Heart left ventricle (tissue), 13 donors: ENCODE data around the gene NCAM1.

Source experiments
- POLR2A ChIP-seq, 2 donors: fragments of 450-650 bp; IDR thresholded peaks; one replicate each; pipeline ENCODE4 v1.6.1; 2017; ENCODE audit warnings: antibody characterized with exemption in 2 of 2, mild to moderate bottlenecking in 2 of 2, moderate library complexity in 2 of 2
- TF ChIP-seq, protein P1 (sequence below), 12 donors: fragments of 200-600 bp; sonication (generic) in 4 of 12; IDR thresholded peaks; one replicate each; pipeline versions ENCODE4 v1.5.0 to v1.8.0; 2018 to 2022; ENCODE audit warnings: antibody characterized with exemption in 12 of 12, mild to moderate bottlenecking in 5 of 12
- donor health status: ischemic (EF 13 %, LVEDD 7.1; RV severe dilation, severe dysfunction).
- donor health status: DM: no; HTN: yes; CAD: no.
- donor health status: DM: no; HTN: no; CAD: no.
- donor health status: ischemic (EF 25% LVEDD 6.9; RV normal size, moderate dysfunction).
- donor health status: ischemic (EF 25% LVEDD 5.7; RV mildly dilated, moderate dysfunction).
- donor health status: ischemic (EF 35%, LVEDD 5.7; RV mildly dilated, moderate dysfunction).
- donor health status: nonischemic (EF 11% LVEDD 7.7; RV severe dilation, severe dysfunction).
- donor health status: DM: yes; HTN: yes; CAD: no.
- donor health status: PGD.
- donor health status: ischemic (EF 29% LVEDD 5.4; RV normal size, mild dysfunction).
- donor health status: nonischemic (EF 23%, LVEDD 6.1; RV moderate dilation, normal function).

DNA sequence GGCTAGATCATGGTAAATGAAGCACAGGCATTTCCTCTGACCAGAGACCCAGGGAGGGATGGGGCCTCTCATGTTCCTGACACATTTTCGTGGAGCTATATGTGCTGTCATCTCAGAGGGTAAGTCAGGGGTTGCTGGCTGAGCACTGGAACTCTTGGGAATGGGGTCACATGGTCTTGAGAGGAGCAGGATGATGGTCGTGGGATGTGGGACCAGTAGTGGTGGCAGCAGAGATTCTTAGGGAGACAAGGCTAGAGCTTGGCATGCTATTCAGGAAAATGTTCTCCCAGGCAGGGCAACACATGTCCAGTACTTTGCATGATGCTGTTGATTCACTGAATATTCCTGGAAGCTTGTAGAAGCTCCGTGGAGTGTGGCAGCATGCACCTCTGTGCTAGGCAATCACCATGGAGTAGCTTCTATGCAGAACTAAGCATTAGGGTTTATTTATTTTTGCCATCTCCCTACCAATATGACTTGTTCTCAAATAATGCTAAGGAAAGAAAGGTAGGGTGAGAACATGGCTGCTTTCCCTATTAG is 321.7 kb downstream of the NCAM1 start:
- no peak for TF ChIP-seq POLR2A (IDR thresholded peaks at IDR 0.05)
- TF ChIP-seq, protein P1, sequence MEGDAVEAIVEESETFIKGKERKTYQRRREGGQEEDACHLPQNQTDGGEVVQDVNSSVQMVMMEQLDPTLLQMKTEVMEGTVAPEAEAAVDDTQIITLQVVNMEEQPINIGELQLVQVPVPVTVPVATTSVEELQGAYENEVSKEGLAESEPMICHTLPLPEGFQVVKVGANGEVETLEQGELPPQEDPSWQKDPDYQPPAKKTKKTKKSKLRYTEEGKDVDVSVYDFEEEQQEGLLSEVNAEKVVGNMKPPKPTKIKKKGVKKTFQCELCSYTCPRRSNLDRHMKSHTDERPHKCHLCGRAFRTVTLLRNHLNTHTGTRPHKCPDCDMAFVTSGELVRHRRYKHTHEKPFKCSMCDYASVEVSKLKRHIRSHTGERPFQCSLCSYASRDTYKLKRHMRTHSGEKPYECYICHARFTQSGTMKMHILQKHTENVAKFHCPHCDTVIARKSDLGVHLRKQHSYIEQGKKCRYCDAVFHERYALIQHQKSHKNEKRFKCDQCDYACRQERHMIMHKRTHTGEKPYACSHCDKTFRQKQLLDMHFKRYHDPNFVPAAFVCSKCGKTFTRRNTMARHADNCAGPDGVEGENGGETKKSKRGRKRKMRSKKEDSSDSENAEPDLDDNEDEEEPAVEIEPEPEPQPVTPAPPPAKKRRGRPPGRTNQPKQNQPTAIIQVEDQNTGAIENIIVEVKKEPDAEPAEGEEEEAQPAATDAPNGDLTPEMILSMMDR (IDR thresholded peaks at IDR 0.05), result no peak
